ENCODE results near the gene RIPPLY3. TPM values are rescaled to one million over a fixed set of nuclear protein-coding genes. Genes with fewer than 3 reads are reported as not detected.

Gene RIPPLY3
- total RNA-seq, 2 donors from 2014 or later = not detected

DNA sequence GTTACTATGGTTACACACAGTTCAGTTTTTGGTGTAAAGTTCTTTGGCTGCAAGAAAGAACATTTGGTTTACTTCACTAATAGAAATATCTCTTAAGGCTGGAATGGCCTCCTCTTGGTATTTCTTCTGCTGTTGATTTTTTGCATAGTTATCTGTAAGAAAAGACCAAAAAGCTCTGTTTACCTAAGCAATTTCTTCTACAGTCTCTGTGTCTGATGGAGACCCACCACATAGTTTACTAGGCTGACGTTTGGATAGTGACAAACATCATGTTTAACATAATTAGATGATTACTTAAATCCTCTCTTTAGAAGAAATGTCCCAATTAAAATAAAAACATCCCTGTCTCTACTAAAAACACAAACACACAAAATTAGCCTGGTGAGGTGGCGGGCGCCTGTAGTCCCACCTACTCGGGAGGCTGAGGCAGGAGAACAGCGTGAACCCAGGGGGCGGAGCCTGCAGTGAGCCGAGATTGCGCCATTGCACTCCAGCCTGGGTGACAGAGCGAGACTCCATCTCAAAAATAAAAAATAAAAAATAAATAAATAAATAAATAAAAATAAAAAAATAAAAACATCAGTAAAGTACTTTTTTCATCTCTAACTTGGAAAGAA, 59.2 kb downstream of the RIPPLY3 start:
- Histone ChIP-seq H3K36me3 (peaks cover 12% of the 10 kb centered on the region), H3K9me3 (no peaks in the 10 kb centered on the region), H3K4me1 (peaks cover 0 to under 1% of the 10 kb centered on the region in 2 donors), H3K27ac (no peak overlapping the region), H3K27me3 (no peaks in the 10 kb centered on the region), H3K4me3 (no peak overlapping the region)
- DNase-seq (ENCODE audit: low spot score) = no peak
- TF ChIP-seq, protein P1, sequence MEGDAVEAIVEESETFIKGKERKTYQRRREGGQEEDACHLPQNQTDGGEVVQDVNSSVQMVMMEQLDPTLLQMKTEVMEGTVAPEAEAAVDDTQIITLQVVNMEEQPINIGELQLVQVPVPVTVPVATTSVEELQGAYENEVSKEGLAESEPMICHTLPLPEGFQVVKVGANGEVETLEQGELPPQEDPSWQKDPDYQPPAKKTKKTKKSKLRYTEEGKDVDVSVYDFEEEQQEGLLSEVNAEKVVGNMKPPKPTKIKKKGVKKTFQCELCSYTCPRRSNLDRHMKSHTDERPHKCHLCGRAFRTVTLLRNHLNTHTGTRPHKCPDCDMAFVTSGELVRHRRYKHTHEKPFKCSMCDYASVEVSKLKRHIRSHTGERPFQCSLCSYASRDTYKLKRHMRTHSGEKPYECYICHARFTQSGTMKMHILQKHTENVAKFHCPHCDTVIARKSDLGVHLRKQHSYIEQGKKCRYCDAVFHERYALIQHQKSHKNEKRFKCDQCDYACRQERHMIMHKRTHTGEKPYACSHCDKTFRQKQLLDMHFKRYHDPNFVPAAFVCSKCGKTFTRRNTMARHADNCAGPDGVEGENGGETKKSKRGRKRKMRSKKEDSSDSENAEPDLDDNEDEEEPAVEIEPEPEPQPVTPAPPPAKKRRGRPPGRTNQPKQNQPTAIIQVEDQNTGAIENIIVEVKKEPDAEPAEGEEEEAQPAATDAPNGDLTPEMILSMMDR (IDR thresholded peaks at IDR 0.05) = no peak

Other genes starting within 250 kb of the RIPPLY3 start
- gene HLCS, start 40.0 kb upstream of the RIPPLY3 start, total RNA-seq = 10 to 100 TPM in 1 of 2 donors, 1 to 10 TPM in 1; 6.9 to 10.0 TPM
- gene PIGP, start 66.4 kb downstream of the RIPPLY3 start, total RNA-seq = 10 to 100 TPM; 26.1 to 37.3 TPM
- 100 to 1,000 TPM in 1 of 2 donors, 10 to 100 TPM in 1; 63.6 to 111 TPM for gene TTC3, start 66.6 kb downstream of the RIPPLY3 start, total RNA-seq